Coronary artery (tissue), 2 donors: ENCODE results near the gene CACYBP.
"Not testable (repeated sequence)": the region's sequence is repeated elsewhere in the genome, so short reads cannot be mapped to it uniquely, and the experiment has no call there.

Source experiments
- DNase-seq: peaks from one replicate; pipeline ENCODE4 v3.0.0-alpha.2; 2017; ENCODE audit warnings: low spot score
- H3K27ac ChIP-seq, 2 donors: fragments of 200-600 bp; sonication (generic); one replicate each; pipeline ENCODE4 v1.5.1; 2016 to 2019
- H3K4me3 ChIP-seq: fragments of 200-600 bp; sonication (generic); 2 replicates; pipeline ENCODE4 v1.5.1; 2016; ENCODE audit warnings: mild to moderate bottlenecking, moderate library complexity
- TF ChIP-seq, protein P1 (sequence below): fragments of 200-600 bp; sonication (generic); IDR thresholded peaks from one replicate; pipeline ENCODE4 v1.5.1; 2019; ENCODE audit warnings: antibody characterized with exemption

The CACYBP gene

GRCh38 chr1:175042650-175043049 is 42.9 kb downstream of the CACYBP start:
- TF ChIP-seq, protein P1, sequence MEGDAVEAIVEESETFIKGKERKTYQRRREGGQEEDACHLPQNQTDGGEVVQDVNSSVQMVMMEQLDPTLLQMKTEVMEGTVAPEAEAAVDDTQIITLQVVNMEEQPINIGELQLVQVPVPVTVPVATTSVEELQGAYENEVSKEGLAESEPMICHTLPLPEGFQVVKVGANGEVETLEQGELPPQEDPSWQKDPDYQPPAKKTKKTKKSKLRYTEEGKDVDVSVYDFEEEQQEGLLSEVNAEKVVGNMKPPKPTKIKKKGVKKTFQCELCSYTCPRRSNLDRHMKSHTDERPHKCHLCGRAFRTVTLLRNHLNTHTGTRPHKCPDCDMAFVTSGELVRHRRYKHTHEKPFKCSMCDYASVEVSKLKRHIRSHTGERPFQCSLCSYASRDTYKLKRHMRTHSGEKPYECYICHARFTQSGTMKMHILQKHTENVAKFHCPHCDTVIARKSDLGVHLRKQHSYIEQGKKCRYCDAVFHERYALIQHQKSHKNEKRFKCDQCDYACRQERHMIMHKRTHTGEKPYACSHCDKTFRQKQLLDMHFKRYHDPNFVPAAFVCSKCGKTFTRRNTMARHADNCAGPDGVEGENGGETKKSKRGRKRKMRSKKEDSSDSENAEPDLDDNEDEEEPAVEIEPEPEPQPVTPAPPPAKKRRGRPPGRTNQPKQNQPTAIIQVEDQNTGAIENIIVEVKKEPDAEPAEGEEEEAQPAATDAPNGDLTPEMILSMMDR, result no peak
- Histone ChIP-seq H3K27ac (no peak overlapping the region), H3K4me3 (no peak overlapping the region)
- no peak for DNase-seq

DNA sequence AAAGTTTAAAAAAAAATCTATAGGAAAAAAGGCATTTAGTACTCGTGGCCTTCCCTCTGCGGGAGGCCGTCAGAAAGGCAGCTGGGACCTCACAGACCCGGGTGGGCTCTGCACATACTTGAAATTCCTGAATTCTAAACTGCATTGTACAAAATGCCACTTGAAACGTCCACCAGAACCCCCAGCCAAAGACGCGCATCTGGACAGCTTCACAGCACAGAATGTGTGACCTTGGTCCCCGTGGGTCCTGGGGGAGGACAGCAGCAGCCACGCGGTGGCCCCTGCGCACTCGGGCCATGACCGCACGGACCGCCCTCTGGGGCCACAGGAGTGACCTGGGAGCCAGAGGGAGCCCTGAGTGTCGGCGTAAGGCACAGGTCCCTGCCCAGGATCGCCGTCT is 44.1 kb downstream of the CACYBP start:
- DNase-seq, result no peak
- TF ChIP-seq, protein P1, result no peak
- Histone ChIP-seq H3K27ac (no peak overlapping the region), H3K4me3 (no peak overlapping the region)

GRCh38 chr1:175044591-175044990 is 44.8 kb downstream of the CACYBP start:
- H3K4me3 ChIP-seq, H3K27ac ChIP-seq, DNase-seq: not testable (repeated sequence)

GRCh38 chr1:175045097-175045496 is 45.4 kb downstream of the CACYBP start:
- DNase-seq, result no peak
- Histone ChIP-seq H3K27ac (no peak overlapping the region), H3K4me3 (no peak overlapping the region)
- TF ChIP-seq, protein P1, result no peak

- TF ChIP-seq, protein P1, result no peak
- no peak for DNase-seq
- no peak overlapping the region for H3K27ac ChIP-seq
- no peak overlapping the region for H3K4me3 ChIP-seq
These were observed 45.8 kb downstream of the CACYBP start for GRCh38 chr1:175045519-175045918.

DNA sequence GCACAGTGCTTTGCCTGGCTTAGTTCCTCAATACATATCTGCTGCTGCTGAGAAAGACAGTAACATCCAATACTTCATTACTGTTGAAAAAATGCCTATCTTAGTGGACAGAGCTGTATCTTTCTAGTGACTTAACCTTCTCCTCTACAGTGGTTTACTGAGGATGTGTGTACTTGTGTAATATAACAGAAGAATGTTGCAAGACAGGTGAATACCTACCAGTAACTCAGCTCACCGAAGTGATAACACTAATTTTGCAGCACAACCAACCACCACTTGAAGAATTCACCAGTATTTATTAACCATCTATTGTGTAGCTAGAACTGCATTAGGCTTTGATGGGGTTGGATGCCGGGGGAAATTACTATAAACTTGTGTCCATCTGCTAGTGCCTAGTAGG is 51.2 kb downstream of the CACYBP start:
- Histone ChIP-seq H3K27ac (no peak overlapping the region), H3K4me3 (no peak overlapping the region)
- TF ChIP-seq, protein P1, result no peak
- no peak for DNase-seq

DNA sequence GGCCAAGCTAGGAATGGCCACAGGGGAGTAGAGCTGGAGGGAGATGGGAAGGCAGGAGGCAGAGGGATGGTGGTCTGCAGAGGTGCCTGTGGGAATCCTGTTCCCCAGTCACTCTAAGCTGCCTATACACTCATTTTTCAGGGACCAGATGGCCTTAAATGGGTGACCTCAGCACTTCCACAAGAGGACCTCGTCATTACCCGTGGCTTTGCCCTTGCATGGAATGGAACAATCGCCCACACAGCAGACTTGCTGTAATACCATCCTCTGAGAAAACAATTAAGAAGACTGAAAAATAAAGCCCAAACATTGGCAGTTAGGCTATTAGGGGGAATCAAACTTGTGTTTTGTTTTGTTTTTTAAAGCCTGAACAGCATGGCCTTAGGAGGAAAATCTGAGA is 55.0 kb downstream of the CACYBP start:
- TF ChIP-seq, protein P1, result no peak
- no peak overlapping the region for H3K27ac ChIP-seq
- no peak overlapping the region for H3K4me3 ChIP-seq
- DNase-seq, result no peak
